Measurements from ENCODE around the gene CSRP2.
A peak's percentile ranks its signal among the peaks of the same experiment; 100 is the strongest.

The CSRP2 gene

GRCh38 chr12:76890151-76891143 lies 11.6 kb upstream of the CSRP2 start:
- no peak for DNase-seq

GRCh38 chr12:76888775-76889174 lies 10.0 kb upstream of the CSRP2 start:
- no peak for DNase-seq

- no peak for DNase-seq
These were observed 5.0 kb upstream of the CSRP2 start for GRCh38 chr12:76883811-76884210.

- DNase-seq: no peak
These were observed 4.3 kb upstream of the CSRP2 start for GRCh38 chr12:76883151-76883550.

- no peak for DNase-seq
These were observed 3.5 kb upstream of the CSRP2 start for GRCh38 chr12:76882367-76882766.

- no peak for DNase-seq
These were observed 2.3 kb upstream of the CSRP2 start for GRCh38 chr12:76881142-76881541.

GRCh38 chr12:76880519-76881023 lies 1.8 kb upstream of the CSRP2 start:
- DNase-seq: no peak

GRCh38 chr12:76879710-76880518 lies 1.1 kb upstream of the CSRP2 start:
- DNase-seq: no peak

- DNase-seq: peak; percentile 7
These were observed 520 bp downstream of the CSRP2 start for GRCh38 chr12:76878099-76878898.

- DNase-seq: no peak
These were observed 2.1 kb downstream of the CSRP2 start for GRCh38 chr12:76876696-76877229.

GRCh38 chr12:76874491-76875190 lies 4.2 kb downstream of the CSRP2 start:
- DNase-seq: no peak

- DNase-seq: no peak
These were observed 4.8 kb downstream of the CSRP2 start for GRCh38 chr12:76874027-76874426.

- DNase-seq: no peak
These were observed 6.4 kb downstream of the CSRP2 start for GRCh38 chr12:76872415-76872814.

GRCh38 chr12:76871742-76872141 lies 7.1 kb downstream of the CSRP2 start:
- no peak for DNase-seq

- no peak for DNase-seq
These were observed 7.7 kb downstream of the CSRP2 start for GRCh38 chr12:76871082-76871481.

GRCh38 chr12:76866726-76867125 lies 12.1 kb downstream of the CSRP2 start:
- DNase-seq: no peak

- DNase-seq: no peak
These were observed 12.7 kb downstream of the CSRP2 start for GRCh38 chr12:76866151-76866567.

GRCh38 chr12:76864791-76865400 lies 13.9 kb downstream of the CSRP2 start:
- no peak for DNase-seq

GRCh38 chr12:76863837-76864236 lies 15.0 kb downstream of the CSRP2 start:
- DNase-seq: no peak

GRCh38 chr12:76863005-76863670 lies 15.7 kb downstream of the CSRP2 start:
- DNase-seq: no peak

GRCh38 chr12:76860256-76860655 lies 18.6 kb downstream of the CSRP2 start:
- no peak for DNase-seq
